ENCODE results near the gene FOXD3.
A peak's percentile ranks its signal among the peaks of the same experiment; 100 is the strongest.

FOXD3 gene

DNA sequence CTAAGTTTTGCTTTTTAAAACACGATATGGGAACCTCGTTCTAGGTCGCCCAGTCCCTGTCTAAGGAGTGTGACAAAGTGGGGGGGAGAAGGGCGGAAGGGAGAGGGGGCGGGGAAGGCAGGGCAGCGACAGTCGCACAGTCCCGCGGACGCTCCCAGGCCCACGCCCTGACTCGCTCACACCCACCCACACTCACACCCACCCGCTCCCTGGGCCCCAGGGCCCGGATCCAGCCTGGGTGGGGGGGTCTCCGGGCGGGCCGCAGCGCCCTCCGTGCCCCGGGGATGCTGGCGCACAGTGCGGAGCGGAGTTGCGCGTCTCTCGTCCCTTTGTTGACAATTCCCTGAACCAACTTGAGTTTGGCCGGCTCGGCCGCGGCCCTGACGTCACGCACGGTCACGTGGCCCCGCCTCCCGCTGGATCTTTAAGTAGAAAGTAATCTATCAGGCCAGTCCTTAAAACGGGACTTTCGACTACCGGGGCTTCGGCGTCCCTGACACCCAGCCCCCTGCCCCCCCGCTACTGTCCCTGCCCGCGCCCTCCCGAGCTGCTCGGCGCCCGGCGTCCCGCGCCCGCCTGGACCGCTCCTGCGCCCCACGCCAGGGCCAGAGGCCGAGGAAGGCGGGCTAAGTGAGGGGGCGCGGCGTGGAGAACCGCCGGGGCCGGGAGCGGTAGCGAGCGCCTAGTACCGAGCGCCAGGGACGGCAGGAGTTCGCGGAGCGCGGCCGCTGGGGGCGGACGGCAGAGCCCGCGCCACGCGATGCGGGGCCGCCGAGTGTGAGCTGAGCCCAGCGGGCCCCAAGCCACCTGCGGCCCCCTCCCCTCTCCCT, at the start of gene FOXD3:
Gene FOXD3, plus strand, starts transcription at position 454 of the 830 bp plus-strand sequence. CDS start 492 bp downstream, outside the sequence.
- DNase-seq (peak; percentile 57), ATAC-seq (peak; percentile 43)
- Mint-ChIP-seq H3K27ac (peak within 1 kb of the TSS; percentile 68), H3K4me1 (peaks cover 48% of the 10 kb centered on the region), H3K36me3 (ENCODE audit: low read depth) (peaks cover 11% of the 10 kb centered on the region), H3K4me3 (peak within 1 kb of the TSS; percentile 78), H3K27me3 (peaks cover 79% of the 10 kb centered on the region), H3K9me3 (peaks cover 9% of the 10 kb centered on the region)

DNA sequence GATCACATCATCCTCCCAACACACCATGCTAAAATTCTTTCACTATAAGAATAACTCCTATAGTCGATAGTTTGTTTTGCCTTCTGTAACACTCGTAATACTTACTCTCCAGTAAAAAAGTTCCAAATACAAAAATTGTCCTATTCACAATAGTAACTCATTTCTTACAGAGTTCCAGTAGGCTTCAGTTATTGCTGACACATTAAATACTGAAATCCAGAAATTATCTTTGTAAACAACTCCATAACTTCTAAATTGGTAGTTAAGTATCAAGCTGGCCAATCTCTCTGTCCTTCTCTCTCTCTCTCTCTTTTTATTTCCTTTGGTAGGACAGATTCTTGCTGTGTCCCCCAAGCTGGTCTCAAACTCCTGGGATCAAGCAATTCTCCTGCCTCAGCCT, 49.6 kb upstream of the FOXD3 start:
- H3K9me3 Mint-ChIP-seq = no peaks in the 10 kb centered on the region
- H3K27ac Mint-ChIP-seq = no peak overlapping the region
- no peak for DNase-seq
- H3K36me3 Mint-ChIP-seq (ENCODE audit: low read depth) = no peaks in the 10 kb centered on the region
- no peak overlapping the region for H3K4me3 Mint-ChIP-seq
- no peaks in the 10 kb centered on the region for H3K4me1 Mint-ChIP-seq
- ATAC-seq = no peak
- H3K27me3 Mint-ChIP-seq = peaks cover 16% of the 10 kb centered on the region

DNA sequence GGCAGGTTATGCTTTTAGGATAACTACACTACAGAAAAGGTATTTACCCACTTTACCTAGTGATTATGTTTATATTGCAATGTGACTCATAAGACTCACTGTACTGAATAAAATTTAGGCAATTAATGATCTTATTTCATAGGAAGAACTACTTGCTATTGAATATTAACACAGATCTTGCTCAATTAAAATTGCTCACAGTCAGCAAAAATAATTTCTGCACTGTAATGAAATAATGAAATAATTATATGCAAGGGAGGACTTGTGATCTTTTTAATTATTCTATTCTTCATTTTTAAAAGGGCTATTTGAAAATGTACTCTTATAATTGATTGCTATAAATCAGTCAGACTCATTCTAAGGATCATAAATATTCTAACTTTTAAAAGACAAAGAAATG, 48.0 kb upstream of the FOXD3 start:
- Mint-ChIP-seq H3K4me3 (no peak overlapping the region), H3K9me3 (no peaks in the 10 kb centered on the region), H3K36me3 (ENCODE audit: low read depth) (no peaks in the 10 kb centered on the region), H3K27me3 (peaks cover 11% of the 10 kb centered on the region), H3K4me1 (no peaks in the 10 kb centered on the region), H3K27ac (no peak overlapping the region)
- ATAC-seq (no peak), DNase-seq (no peak)

DNA sequence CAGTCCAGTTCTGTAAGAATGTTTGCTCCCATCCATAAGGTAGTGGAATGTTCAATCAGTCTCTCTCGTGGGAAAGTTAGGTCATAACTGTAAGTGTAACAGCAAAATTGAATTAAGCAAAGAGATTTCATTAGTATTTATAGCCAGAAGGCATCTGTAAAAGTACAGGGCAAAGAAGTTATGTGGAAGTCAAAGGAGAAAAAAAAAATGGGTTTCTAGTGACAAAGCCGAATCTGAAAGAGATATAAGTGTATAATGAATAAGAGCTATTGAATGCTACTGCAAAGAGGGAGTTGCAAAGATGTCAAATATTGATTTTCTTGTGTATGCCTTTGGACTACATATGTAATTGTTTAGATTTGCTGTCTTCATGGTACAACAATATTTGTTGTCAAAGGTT, 47.4 kb upstream of the FOXD3 start:
- no peak for ATAC-seq
- H3K9me3 Mint-ChIP-seq = no peaks in the 10 kb centered on the region
- H3K27ac Mint-ChIP-seq = no peak overlapping the region
- no peak overlapping the region for H3K4me3 Mint-ChIP-seq
- H3K27me3 Mint-ChIP-seq = peaks cover 11% of the 10 kb centered on the region
- no peaks in the 10 kb centered on the region for H3K36me3 Mint-ChIP-seq (ENCODE audit: low read depth)
- no peaks in the 10 kb centered on the region for H3K4me1 Mint-ChIP-seq
- no peak for DNase-seq

DNA sequence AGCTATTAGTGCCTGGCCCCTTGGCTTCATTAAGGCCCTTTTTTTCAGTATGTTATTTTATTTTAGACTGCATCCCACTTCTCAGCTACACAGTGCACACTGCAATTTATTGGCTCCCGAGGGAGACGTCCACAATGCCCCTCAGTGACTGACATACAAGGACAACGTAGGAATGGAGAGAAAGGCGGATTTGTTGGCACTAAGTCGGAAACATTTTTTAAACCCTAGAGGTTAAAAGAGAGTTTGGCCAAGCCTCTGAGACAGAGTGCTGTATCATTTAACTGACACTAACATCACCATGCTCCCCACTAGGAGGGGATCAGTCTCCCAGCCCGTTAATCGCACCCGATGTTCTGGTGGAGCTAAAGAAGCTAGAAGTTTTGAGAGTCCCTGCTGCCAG, 45.7 kb upstream of the FOXD3 start:
- H3K4me3 Mint-ChIP-seq = no peak overlapping the region
- ATAC-seq (no peak), DNase-seq (no peak)

DNA sequence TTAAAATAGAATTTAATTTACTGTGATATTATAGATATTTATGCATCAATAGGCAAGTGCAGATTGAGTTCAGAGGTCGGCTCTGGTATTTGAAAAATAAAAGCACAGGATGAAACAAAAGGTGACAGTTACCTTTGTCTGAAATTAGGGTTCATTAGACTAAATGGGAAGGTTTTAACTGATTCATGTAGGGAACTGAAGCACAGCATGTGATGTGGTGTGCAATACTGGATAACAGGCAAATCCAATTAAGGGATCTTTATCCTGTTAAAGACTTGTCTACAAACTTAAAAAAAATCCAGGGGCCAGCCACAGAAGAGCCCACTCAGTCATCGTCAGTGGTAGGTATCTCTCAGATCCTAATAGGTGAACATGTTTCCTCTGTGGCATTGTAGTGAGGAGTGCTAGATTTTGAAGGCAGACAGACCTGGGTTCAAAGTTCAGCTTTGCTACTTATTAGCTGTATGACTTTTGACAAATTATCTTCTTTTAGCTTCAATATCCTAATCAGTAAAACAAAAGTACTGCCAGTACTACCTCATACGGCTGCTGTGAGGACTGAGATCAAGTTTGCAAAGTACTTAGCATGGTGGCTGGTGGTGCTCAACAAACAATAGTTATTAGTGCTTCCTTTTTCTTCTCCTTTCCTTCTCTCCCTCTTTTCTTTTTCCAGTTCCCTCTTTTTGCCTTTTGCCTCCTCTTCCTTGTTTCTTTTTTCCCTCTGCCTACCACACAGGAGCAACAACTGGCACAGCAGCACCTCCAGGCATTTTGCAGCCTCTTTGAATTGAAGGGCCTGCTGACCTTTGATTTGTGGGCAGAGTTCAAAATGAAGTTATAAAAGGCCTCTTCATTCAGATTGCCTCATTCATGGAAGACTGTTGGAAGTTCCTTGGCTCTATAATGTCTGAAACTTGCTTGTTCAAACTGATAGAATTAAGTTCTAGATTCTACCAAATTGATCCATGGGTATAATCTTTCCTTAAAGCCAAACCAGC, 44.9 kb upstream of the FOXD3 start:
- Mint-ChIP-seq H3K4me3 (no peak overlapping the region), H3K36me3 (ENCODE audit: low read depth) (no peaks in the 10 kb centered on the region), H3K27ac (no peak overlapping the region), H3K27me3 (peaks cover 7% of the 10 kb centered on the region), H3K9me3 (no peaks in the 10 kb centered on the region), H3K4me1 (no peaks in the 10 kb centered on the region)
- DNase-seq = no peak
- no peak for ATAC-seq

More for the DNA sequence above, 45.7 kb upstream of the FOXD3 start:
- H3K9me3 Mint-ChIP-seq = no peaks in the 10 kb centered on the region
- H3K27ac Mint-ChIP-seq = no peak overlapping the region
- H3K36me3 Mint-ChIP-seq (ENCODE audit: low read depth) = no peaks in the 10 kb centered on the region
- no peaks in the 10 kb centered on the region for H3K4me1 Mint-ChIP-seq
- H3K27me3 Mint-ChIP-seq = peaks cover 11% of the 10 kb centered on the region

DNA sequence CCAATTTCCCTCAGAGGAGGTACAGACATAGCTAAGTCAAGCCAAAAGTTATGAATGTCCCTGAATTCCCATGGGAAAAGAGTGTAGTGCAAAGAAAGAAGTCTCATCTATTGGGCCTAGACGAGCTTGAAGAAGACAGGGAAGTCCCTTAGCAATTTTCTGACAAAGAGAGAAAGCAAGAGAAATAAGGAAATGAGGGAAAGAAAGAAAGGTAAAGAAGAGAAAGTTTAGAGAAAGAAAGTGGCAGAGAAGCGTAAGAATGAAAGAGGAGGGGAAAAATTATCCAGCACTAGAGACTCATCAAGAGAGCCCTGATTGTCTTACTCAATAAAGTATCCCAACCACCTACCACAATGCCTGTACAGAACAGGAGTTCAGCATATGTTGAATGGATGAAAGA, 40.6 kb upstream of the FOXD3 start:
- peaks cover 3% of the 10 kb centered on the region for H3K27me3 Mint-ChIP-seq
- no peaks in the 10 kb centered on the region for H3K9me3 Mint-ChIP-seq
- ATAC-seq = no peak

DNA sequence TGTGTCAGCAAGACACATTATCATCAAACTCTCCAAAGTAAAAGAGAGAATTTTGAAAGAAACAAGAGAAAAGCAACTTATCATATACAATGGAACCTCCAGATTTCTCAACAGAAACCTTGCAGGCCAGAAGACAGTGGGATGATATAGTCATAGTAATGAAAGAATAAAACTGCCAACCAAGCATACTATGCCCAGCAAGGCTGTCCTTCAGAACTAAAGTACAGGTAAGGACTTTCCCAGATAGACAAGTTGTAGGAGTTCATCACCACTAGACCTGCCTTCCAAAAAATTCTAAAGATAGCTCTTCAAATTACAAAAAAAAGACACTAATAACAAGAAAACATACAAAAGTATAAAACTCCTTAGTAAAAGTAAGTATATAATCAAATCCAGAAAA, 33.2 kb upstream of the FOXD3 start:
- no peak for ATAC-seq
- no peaks in the 10 kb centered on the region for H3K4me1 Mint-ChIP-seq
- H3K27me3 Mint-ChIP-seq = peaks cover 12% of the 10 kb centered on the region

More for the DNA sequence above, 40.6 kb upstream of the FOXD3 start:
- no peaks in the 10 kb centered on the region for H3K36me3 Mint-ChIP-seq (ENCODE audit: low read depth)
- no peak overlapping the region for H3K4me3 Mint-ChIP-seq
- DNase-seq = no peak
- H3K27ac Mint-ChIP-seq = no peak overlapping the region
- no peaks in the 10 kb centered on the region for H3K4me1 Mint-ChIP-seq

DNA sequence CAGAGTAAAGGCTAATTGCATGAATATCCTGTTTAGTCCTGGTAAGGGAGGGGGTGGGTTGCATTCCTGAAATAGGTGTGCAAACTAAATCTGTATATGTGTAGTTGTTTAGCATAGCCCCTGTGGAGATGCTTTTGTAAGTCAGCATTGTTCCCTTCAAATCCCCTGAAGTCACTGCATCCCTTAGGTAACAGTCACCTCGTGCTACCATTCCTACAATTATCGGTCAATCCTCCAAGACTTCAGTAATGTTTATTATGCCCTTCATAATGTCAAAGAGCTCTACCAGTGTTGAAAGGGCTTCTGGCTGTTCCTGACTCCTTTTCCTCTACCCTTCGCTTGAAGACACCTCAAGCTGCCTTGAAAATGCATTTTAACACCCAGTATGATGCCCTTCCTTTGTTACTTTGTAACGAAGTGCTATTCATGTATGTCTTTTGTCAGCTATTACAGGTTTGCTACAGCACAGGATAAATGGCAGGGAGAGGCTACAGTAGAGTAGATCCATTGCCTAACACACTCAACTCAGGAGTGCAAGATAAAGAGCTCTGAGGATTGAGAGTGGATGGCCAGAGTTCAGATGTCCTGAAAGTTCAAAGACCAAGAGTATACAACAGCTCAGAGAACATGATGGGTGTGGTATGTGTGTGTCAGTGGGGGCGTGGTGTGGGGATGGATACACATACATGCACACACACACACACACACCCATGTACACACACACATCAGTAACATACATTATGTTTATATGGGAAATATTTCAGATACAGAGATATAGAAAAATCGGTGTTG, 27.4 kb upstream of the FOXD3 start:
- H3K27ac Mint-ChIP-seq = no peak overlapping the region

More for the DNA sequence above, 33.2 kb upstream of the FOXD3 start:
- no peak overlapping the region for H3K4me3 Mint-ChIP-seq
- no peak overlapping the region for H3K27ac Mint-ChIP-seq
- H3K36me3 Mint-ChIP-seq (ENCODE audit: low read depth) = no peaks in the 10 kb centered on the region
- no peak for DNase-seq
- peaks cover 19% of the 10 kb centered on the region for H3K9me3 Mint-ChIP-seq

DNA sequence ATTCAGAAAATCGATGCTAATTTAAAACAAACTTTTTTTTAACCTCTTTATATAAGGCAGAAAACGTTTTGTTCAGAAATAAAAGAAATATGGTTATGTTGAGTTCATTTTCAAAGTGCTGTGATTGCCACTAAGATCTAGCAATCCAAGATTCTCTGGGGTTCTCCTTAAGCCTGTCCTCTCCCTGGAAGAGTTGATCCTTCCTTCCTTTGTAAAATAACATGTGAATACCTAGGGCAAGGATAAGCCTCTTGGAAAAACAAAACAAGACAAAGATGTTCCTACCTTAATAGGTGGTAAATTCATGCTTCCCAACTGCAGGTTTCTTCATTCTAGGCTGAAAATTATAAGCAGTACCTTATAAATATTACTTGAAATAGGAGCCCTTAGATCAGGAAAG, 18.0 kb upstream of the FOXD3 start:
- Mint-ChIP-seq H3K36me3 (ENCODE audit: low read depth) (peaks cover 3% of the 10 kb centered on the region), H3K27ac (no peak overlapping the region), H3K4me3 (no peak overlapping the region), H3K9me3 (peaks cover 11% of the 10 kb centered on the region), H3K27me3 (peaks cover 45% of the 10 kb centered on the region), H3K4me1 (no peaks in the 10 kb centered on the region)
- DNase-seq = no peak
- ATAC-seq = no peak

More for the DNA sequence above, 27.4 kb upstream of the FOXD3 start:
- H3K27me3 Mint-ChIP-seq = peaks cover 12% of the 10 kb centered on the region
- H3K4me1 Mint-ChIP-seq = no peaks in the 10 kb centered on the region
- no peaks in the 10 kb centered on the region for H3K36me3 Mint-ChIP-seq (ENCODE audit: low read depth)
- H3K9me3 Mint-ChIP-seq = peaks cover 5% of the 10 kb centered on the region
- H3K4me3 Mint-ChIP-seq = no peak overlapping the region
- no peak for DNase-seq
- no peak for ATAC-seq

DNA sequence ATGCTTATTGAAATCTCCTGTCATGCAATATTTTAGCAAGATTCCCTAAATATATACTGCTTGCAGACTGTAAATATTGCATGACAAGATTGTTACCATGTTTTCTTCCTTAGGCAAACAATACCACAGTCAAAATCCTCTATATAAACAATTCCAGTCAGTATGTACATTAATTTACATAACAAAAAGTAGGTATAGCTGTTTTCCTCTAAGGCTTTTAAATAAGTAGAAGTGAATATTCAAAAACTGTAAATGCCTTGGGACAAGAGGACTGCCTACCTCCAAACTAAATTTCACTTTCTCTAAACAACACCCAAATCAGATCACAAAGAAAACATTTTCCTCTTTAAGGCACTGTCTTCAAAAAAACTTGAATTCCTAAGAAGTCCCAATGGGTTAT, 17.3 kb upstream of the FOXD3 start:
- ATAC-seq = no peak
- Mint-ChIP-seq H3K4me3 (no peak overlapping the region), H3K4me1 (no peaks in the 10 kb centered on the region)

DNA sequence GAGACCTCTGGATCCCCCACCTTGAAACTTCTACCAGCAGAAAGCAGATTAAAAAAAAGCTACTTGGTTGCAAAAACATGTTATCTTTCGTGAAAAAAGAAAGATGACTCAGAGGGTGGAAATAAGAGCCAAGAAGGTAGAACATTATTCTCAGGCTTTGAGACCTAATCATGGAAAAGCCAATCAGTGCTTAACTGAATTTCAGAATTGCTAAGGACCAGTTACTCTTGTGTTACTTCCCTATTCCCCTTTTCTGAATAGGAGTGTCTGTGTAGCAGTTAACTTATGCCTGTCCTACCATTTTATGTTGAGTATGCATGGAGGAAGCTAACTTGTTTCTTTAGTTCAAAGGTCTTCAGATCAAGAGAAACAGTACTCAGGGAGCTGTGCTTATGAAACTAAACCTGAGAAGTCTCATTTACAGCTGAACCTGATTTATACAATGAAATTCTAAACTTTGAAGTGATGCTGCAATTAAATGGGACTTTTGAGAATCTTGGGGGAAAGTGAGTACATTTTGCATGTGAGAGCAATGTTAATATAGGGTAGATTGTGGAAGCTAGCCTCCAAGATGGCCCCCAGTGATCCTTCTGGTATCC, 15.1 kb upstream of the FOXD3 start:
- H3K36me3 Mint-ChIP-seq (ENCODE audit: low read depth) = peaks cover 3% of the 10 kb centered on the region
- ATAC-seq (no peak), DNase-seq (no peak)
- no peak overlapping the region for H3K4me3 Mint-ChIP-seq
- H3K4me1 Mint-ChIP-seq = no peaks in the 10 kb centered on the region
- peaks cover 51% of the 10 kb centered on the region for H3K27me3 Mint-ChIP-seq
- H3K9me3 Mint-ChIP-seq = peaks cover 11% of the 10 kb centered on the region
- no peak overlapping the region for H3K27ac Mint-ChIP-seq

More for the DNA sequence above, 17.3 kb upstream of the FOXD3 start:
- DNase-seq = no peak
- Mint-ChIP-seq H3K27ac (no peak overlapping the region), H3K27me3 (peaks cover 48% of the 10 kb centered on the region), H3K36me3 (ENCODE audit: low read depth) (peaks cover 3% of the 10 kb centered on the region), H3K9me3 (peaks cover 11% of the 10 kb centered on the region)

DNA sequence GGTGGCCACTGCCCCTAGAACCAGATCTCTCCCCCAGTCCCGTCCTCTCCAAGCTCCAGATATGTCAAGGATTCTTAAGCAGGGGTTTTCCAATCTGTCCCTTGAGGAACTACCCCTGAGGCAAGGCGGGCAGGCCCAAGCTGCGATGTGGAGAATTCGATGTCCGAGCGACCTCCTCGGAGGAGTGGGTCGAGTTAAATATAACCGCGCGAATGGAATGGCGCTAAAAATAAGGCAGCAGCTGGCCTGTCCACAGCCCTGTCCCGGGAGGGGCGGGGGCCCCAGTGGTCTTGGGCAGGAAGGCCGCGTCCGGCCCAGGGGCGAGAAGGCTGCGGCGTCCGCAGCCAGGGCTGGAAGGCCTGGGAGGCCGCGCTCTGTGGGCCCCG, 5.8 kb upstream of the FOXD3 start:
- ATAC-seq = no peak
- Mint-ChIP-seq H3K4me3 (peak overlapping the region; percentile 46), H3K4me1 (peaks cover 30% of the 10 kb centered on the region), H3K27me3 (peaks cover 75% of the 10 kb centered on the region), H3K36me3 (ENCODE audit: low read depth) (peaks cover 11% of the 10 kb centered on the region), H3K27ac (no peak overlapping the region), H3K9me3 (peaks cover 7% of the 10 kb centered on the region)
- no peak for DNase-seq

All from activated naive CD8-positive, alpha-beta T cell treated with anti-CD3 and anti-CD28 coated beads, Interleukin-2, amount 50 U/mL, for 24 hours (primary cell).